ENCODE data around the gene HAT1.

- TF ChIP-seq, protein P1, sequence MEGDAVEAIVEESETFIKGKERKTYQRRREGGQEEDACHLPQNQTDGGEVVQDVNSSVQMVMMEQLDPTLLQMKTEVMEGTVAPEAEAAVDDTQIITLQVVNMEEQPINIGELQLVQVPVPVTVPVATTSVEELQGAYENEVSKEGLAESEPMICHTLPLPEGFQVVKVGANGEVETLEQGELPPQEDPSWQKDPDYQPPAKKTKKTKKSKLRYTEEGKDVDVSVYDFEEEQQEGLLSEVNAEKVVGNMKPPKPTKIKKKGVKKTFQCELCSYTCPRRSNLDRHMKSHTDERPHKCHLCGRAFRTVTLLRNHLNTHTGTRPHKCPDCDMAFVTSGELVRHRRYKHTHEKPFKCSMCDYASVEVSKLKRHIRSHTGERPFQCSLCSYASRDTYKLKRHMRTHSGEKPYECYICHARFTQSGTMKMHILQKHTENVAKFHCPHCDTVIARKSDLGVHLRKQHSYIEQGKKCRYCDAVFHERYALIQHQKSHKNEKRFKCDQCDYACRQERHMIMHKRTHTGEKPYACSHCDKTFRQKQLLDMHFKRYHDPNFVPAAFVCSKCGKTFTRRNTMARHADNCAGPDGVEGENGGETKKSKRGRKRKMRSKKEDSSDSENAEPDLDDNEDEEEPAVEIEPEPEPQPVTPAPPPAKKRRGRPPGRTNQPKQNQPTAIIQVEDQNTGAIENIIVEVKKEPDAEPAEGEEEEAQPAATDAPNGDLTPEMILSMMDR (IDR thresholded peaks at IDR 0.05) = no peak
- no peak for TF ChIP-seq POLR2A (IDR thresholded peaks at IDR 0.05)
These were observed 42.4 kb upstream of the HAT1 start for GRCh38 chr2:171879865-171880264.

All from Peyer's patch (tissue), 4 donors.